ENCODE results near the gene FAM3A. TPM values are rescaled to one million over a fixed set of nuclear protein-coding genes. Genes with fewer than 3 reads are reported as not detected.

FAM3A gene
- total RNA-seq, 1 donor: 24.6 TPM

- H3K4me3 ChIP-seq (ENCODE audit: low read depth, low read length): no peak overlapping the region
- TF ChIP-seq CTCF (IDR thresholded peaks at IDR 0.05; ENCODE audit: insufficient read depth, low read depth, low read length): no peak
- DNase-seq (ENCODE audit: low read depth): peak; percentile 69
Measured at GRCh38 chrX:154529206-154529612, 13.2 kb upstream of the FAM3A start.

- peak; percentile 77 for DNase-seq (ENCODE audit: low read depth)
- H3K4me3 ChIP-seq (ENCODE audit: low read depth, low read length): peak overlapping the region; percentile 38
- peak; percentile 58 for TF ChIP-seq CTCF (IDR thresholded peaks at IDR 0.05; ENCODE audit: insufficient read depth, low read depth, low read length)
Measured at GRCh38 chrX:154526901-154527675, 11.1 kb upstream of the FAM3A start.

- no peak for TF ChIP-seq CTCF (IDR thresholded peaks at IDR 0.05; ENCODE audit: insufficient read depth, low read depth, low read length)
- H3K4me3 ChIP-seq (ENCODE audit: low read depth, low read length): no peak overlapping the region
- peak; percentile 18 for DNase-seq (ENCODE audit: low read depth)
Measured at GRCh38 chrX:154525606-154526490, 9.8 kb upstream of the FAM3A start.

GRCh38 chrX:154519389-154519788, 3.4 kb upstream of the FAM3A start:
- no peak for TF ChIP-seq CTCF (IDR thresholded peaks at IDR 0.05; ENCODE audit: insufficient read depth, low read depth, low read length)
- H3K4me3 ChIP-seq (ENCODE audit: low read depth, low read length): no peak overlapping the region
- DNase-seq (ENCODE audit: low read depth): no peak

- peak overlapping the region; percentile 21 for H3K4me3 ChIP-seq (ENCODE audit: low read depth, low read length)
- TF ChIP-seq CTCF (IDR thresholded peaks at IDR 0.05; ENCODE audit: insufficient read depth, low read depth, low read length): no peak
- peak; percentile 55 for DNase-seq (ENCODE audit: low read depth)
Measured at GRCh38 chrX:154517101-154517781, 1.2 kb upstream of the FAM3A start.

GRCh38 chrX:154516656-154517100, 646 bp upstream of the FAM3A start:
- no peak for TF ChIP-seq CTCF (IDR thresholded peaks at IDR 0.05; ENCODE audit: insufficient read depth, low read depth, low read length)
- H3K4me3 ChIP-seq (ENCODE audit: low read depth, low read length): peak overlapping the region; percentile 47
- peak; percentile 97 for DNase-seq (ENCODE audit: low read depth)

All from fibroblast of villous mesenchyme (primary cell).